Panc1 (cell line): ENCODE data around the gene HTRA3. TPM values are rescaled to one million over a fixed set of nuclear protein-coding genes. Genes with fewer than 3 reads are reported as not detected.

Experiments used
- ATAC-seq: fragments of 200-7000 bp; cut with Tn5 transposase; 2 replicates; pipeline ENCODE4 v1.9.1; 2020; ENCODE audit warnings: mild to moderate bottlenecking, moderate library complexity
- BruUV-seq: library from RNA; stranded (reverse); fragments of 400-500 nt; replicated peaks from 2 replicates; lab custom pipeline; 2021; lab: Mats Ljungman, UMichigan
- CTCF ChIA-PET: fragments of 300-600 bp; sonication (Branson Sonifier 250); formaldehyde crosslinking; loops from one replicate; lab custom pipeline; 2022; ENCODE audit warnings: antibody characterized with exemption; lab: Charles Lee
- POLR2A ChIA-PET: fragments of 300-600 bp; sonication (Branson Sonifier 250); formaldehyde crosslinking; loops from one replicate; lab custom pipeline; 2022; ENCODE audit warnings: antibody characterized with exemption; lab: Charles Lee
- DNase-seq: peaks from one replicate; pipeline ENCODE4 v3.0.0-alpha.2; 2010; ENCODE audit warnings: low read depth, low spot score
- H3K27ac ChIP-seq: 2 replicates; pipeline ENCODE4 v1.5.1; 2011; ENCODE audit warnings: mild to moderate bottlenecking, low read length, inconsistent platforms
- H3K27me3 ChIP-seq: fragments of 200-500 bp; sonication (Bioruptor generic); 2 replicates; pipeline ENCODE4 v1.6.0; 2014; ENCODE audit warnings: low read length, inconsistent platforms; ENCODE audit not compliant: control insufficient read depth, insufficient read depth
- H3K36me3 ChIP-seq: fragments of 200-500 bp; sonication (Bioruptor generic); 2 replicates; pipeline ENCODE4 v1.5.1; 2014; ENCODE audit warnings: inconsistent platforms, mild to moderate bottlenecking, low read length, moderate library complexity; ENCODE audit not compliant: control insufficient read depth, insufficient read depth
- H3K4me1 ChIP-seq: 2 replicates; pipeline ENCODE4 v1.5.1; 2011; ENCODE audit warnings: inconsistent platforms, mild to moderate bottlenecking, low read length, moderate library complexity; ENCODE audit not compliant: control insufficient read depth, insufficient read depth
- H3K4me3 ChIP-seq, 2 experiments: 2 replicates each; pipeline ENCODE4 v1.5.1; 2011 to 2012; ENCODE audit warnings: low read depth in 2 of 2, low read length in 2 of 2, mild to moderate bottlenecking in 2 of 2, inconsistent platforms in 1 of 2, moderate library complexity in 1 of 2
- H3K9me3 ChIP-seq: fragments of 200-500 bp; sonication (Bioruptor generic); 2 replicates; pipeline ENCODE4 v1.5.1; 2014; ENCODE audit warnings: low read depth, mild to moderate bottlenecking, inconsistent platforms, low read length, moderate library complexity; ENCODE audit not compliant: control insufficient read depth, insufficient read depth
- CTCF ChIP-seq: fragments of 450-650 bp; IDR thresholded peaks from 2 replicates; pipeline ENCODE4 v1.5.1; 2017; ENCODE audit warnings: mild to moderate bottlenecking
- POLR2AphosphoS5 ChIP-seq: IDR thresholded peaks from 2 replicates; pipeline ENCODE4 v1.6.1; 2012; ENCODE audit warnings: mild to moderate bottlenecking, low read depth, low read length, moderate library complexity
- SIN3A ChIP-seq: IDR thresholded peaks from 2 replicates; pipeline ENCODE4 v1.6.1; 2012; ENCODE audit warnings: low read depth, mild to moderate bottlenecking, low read length, moderate library complexity, borderline replicate concordance; ENCODE audit not compliant: insufficient read depth
- TCF7L2 ChIP-seq: IDR thresholded peaks from 2 replicates; pipeline ENCODE4 v1.6.1; 2011; ENCODE audit warnings: mild to moderate bottlenecking, low read depth, low read length, inconsistent platforms
- in situ Hi-C: cut with HindIII; loops from 2 replicates; pipeline ENCODE4 v1.10.0; 2016; ENCODE audit warnings: low sequenced_read_pairs, low pct_unique_long_range_greater_than_20kb
- intact Hi-C: fragments of 100-400 bp; cut with micrococcal nuclease; formaldehyde crosslinking; loops from one replicate; pipeline ENCODE4 v1.10.0; 2022; ENCODE audit not compliant: unreplicated experiment
- total RNA-seq: library from RNA; stranded (reverse); gene quantifications from one replicate; pipeline ENCODE4 v1.2.1, GENCODE V29; 2021; ENCODE audit not compliant: unreplicated experiment
- TF ChIP-seq, protein P1 (sequence below), 2 experiments: IDR thresholded peaks; 2 replicates each; pipeline ENCODE4 v1.6.1; 2011 to 2012; ENCODE audit warnings: low read depth in 2 of 2, control low read depth in 1 of 2, low read length in 1 of 2, mild to moderate bottlenecking in 1 of 2, moderate library complexity in 1 of 2; ENCODE audit not compliant: insufficient read depth in 1 of 2

The HTRA3 gene
- total RNA-seq, 1 experiment from 2014 or later = 0.98 TPM

DNA sequence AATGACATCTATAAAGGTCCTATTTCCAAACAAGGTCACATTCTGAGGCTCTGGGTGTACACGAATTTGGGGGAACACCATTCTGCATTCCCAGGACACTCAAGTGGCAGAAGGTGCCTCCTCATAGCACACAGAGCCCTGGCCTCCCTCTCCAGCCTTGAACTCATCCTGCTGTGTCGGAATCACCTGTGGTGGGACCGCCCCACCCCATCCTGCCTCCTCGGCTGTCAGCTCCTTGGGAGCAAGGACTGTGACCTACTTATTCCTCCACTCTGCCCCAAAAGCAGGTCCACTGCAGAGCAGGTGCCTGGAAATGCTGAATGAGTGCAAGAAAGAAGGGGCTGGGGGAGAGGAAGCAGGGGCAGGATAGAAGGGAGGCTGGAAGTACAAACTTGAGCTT lies 33.5 kb downstream of the HTRA3 start:
- Histone ChIP-seq H3K27me3 (no peaks in the 10 kb centered on the region), H3K4me1 (no peaks in the 10 kb centered on the region; the same call in 1 of the 2 replicates), H3K9me3 (no peaks in the 10 kb centered on the region; the same call in 1 of the 2 replicates), H3K27ac (no peak overlapping the region), H3K4me3 (no peak overlapping the region), H3K36me3 (no peaks in the 10 kb centered on the region)
- ChIA-PET POLR2A (no interaction called here), CTCF (interaction anchor here (0.8 kb wide), 1 partner anchor 60 kb away, joined by 4 read pairs; no protein-coding TSS in a partner anchor)
- BruUV-seq = no TSS peak
- no peak for DNase-seq
- TF ChIP-seq POLR2AphosphoS5 (no peak), SIN3A (no peak), CTCF (no peak), TCF7L2 (no peak)
- TF ChIP-seq, protein P1, sequence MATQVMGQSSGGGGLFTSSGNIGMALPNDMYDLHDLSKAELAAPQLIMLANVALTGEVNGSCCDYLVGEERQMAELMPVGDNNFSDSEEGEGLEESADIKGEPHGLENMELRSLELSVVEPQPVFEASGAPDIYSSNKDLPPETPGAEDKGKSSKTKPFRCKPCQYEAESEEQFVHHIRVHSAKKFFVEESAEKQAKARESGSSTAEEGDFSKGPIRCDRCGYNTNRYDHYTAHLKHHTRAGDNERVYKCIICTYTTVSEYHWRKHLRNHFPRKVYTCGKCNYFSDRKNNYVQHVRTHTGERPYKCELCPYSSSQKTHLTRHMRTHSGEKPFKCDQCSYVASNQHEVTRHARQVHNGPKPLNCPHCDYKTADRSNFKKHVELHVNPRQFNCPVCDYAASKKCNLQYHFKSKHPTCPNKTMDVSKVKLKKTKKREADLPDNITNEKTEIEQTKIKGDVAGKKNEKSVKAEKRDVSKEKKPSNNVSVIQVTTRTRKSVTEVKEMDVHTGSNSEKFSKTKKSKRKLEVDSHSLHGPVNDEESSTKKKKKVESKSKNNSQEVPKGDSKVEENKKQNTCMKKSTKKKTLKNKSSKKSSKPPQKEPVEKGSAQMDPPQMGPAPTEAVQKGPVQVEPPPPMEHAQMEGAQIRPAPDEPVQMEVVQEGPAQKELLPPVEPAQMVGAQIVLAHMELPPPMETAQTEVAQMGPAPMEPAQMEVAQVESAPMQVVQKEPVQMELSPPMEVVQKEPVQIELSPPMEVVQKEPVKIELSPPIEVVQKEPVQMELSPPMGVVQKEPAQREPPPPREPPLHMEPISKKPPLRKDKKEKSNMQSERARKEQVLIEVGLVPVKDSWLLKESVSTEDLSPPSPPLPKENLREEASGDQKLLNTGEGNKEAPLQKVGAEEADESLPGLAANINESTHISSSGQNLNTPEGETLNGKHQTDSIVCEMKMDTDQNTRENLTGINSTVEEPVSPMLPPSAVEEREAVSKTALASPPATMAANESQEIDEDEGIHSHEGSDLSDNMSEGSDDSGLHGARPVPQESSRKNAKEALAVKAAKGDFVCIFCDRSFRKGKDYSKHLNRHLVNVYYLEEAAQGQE (IDR thresholded peaks at IDR 0.05; ENCODE audit: insufficient read depth in 1 of 2, low read depth in 2 of 2, low read length in 1 of 2) = no peak
- intact Hi-C loops (no loop called here), in situ Hi-C loops (no loop called here)
- no peak for ATAC-seq

- CTCF ChIA-PET = no interaction called here
- H3K4me3 ChIP-seq = no peak overlapping the region
- H3K9me3 ChIP-seq = no peaks in the 10 kb centered on the region; the same call in 1 of the 2 replicates
- ATAC-seq (no peak; the same call in none of the 2 replicates), DNase-seq (peak; percentile 51)
- in situ Hi-C loops = no loop called here
- POLR2A ChIA-PET = no interaction called here
- H3K27me3 ChIP-seq = no peaks in the 10 kb centered on the region
- H3K27ac ChIP-seq = no peak overlapping the region; the same call in 1 of the 2 replicates
- no peaks in the 10 kb centered on the region; the same call in 1 of the 2 replicates for H3K4me1 ChIP-seq
- TF ChIP-seq TCF7L2 (no peak), POLR2AphosphoS5 (no peak), SIN3A (no peak), CTCF (no peak)
- TF ChIP-seq, protein P1 (IDR thresholded peaks at IDR 0.05; ENCODE audit: insufficient read depth in 1 of 2, low read depth in 2 of 2, low read length in 1 of 2) = no peak
- no TSS peak for BruUV-seq
- no peaks in the 10 kb centered on the region for H3K36me3 ChIP-seq
- intact Hi-C loops = no loop called here
Measured at GRCh38 chr4:8303485-8304281, 34.1 kb downstream of the HTRA3 start.
